ENCODE measurements around the gene BCKDK. TPM values are rescaled to one million over a fixed set of nuclear protein-coding genes. Genes with fewer than 3 reads are reported as not detected.
A peak's percentile ranks its signal among the peaks of the same experiment; 100 is the strongest.

The BCKDK gene
- polyA plus RNA-seq, 3 donors, result 76.5 to 93.5 (median 90.8) TPM

DNA sequence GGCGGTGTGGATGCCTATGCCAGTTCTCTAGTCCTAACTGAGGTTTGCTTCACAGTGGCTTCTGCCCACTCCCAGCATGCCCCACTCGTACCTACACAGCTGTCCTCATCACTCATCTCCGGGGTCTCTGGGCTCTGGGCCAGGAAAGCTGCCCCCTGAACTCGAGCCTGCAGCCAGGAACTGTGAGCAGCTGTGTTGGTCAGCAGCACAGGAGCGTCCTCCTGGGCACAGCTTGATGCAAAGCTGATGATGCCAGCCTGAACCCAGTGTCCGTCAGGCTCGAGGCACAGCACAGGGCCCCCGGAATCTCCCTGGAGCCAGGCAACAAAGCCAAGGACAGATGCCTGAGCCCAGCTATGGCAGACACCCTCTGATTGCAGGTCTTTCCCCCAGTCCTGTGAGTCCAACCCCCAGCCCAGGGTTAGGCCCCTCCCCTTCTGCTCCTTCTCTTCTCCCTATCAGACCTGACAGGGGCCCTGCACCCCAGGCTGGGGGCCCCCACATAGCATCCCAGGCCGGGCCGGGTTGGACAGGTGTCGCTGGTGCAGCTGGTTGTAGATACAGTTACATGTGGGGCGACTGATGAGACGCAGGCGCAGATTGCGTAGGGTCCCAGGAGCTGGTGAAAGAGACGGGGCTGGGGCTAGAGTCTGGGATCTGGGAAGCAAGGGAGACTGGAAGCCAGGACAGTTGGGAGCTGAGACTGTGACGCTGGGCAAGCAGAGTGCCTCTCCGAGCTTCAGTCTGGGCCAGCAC, 22.1 kb upstream of the BCKDK start:
- H3K4me3 Mint-ChIP-seq, result no peak overlapping the region
- WGBS (ENCODE audit: insufficient coverage), result 95% methylated on average over 12 of the region's 18 CpGs
- Histone ChIP-seq H4K20me1 (ENCODE audit: insufficient read depth, low read length) (peaks cover 40% of the 10 kb centered on the region), H3K4me3 (replicated peaks in 1 of 3; ENCODE audit: low read depth in 2 of 3, low read length in 3 of 3) (no peak overlapping the region), H3K9ac (ENCODE audit: insufficient read depth, low read length, poor library complexity, severe bottlenecking) (no peak overlapping the region), H3K27me3 (ENCODE audit: control insufficient read depth in 2 of 2, insufficient read depth in 2 of 2, low read length in 2 of 2) (no peaks in the 10 kb centered on the region), H3K36me3 (replicated peaks in 1 of 2; ENCODE audit: control insufficient read depth in 1 of 2, insufficient read depth in 2 of 2, low read length in 2 of 2) (peaks cover 36 to 85% of the 10 kb centered on the region in 2 donors), H3K9me3 (replicated peaks in 1 of 2; ENCODE audit: control insufficient read depth in 1 of 2, insufficient read depth in 1 of 2, low read length in 2 of 2) (no peaks in the 10 kb centered on the region), H3K4me1 (ENCODE audit: control insufficient read depth in 1 of 2, insufficient read depth in 2 of 2, low read length in 2 of 2) (peaks cover 0 to 10% of the 10 kb centered on the region in 2 donors), H3K27ac (ENCODE audit: low read depth in 1 of 2, low read length in 2 of 2) (no peak overlapping the region), H2AFZ (ENCODE audit: insufficient read depth, low read depth, low read length, poor library complexity, severe bottlenecking) (no peak overlapping the region), H3K79me2 (ENCODE audit: insufficient read depth, low read length) (peaks cover 18% of the 10 kb centered on the region), H3K4me2 (replicated peaks; ENCODE audit: extremely low read depth, low read length, poor library complexity, severe bottlenecking) (no peak overlapping the region)
- H3K27ac Mint-ChIP-seq, result peak overlapping the region in 2 of 7 donors; percentile 46 to 57
- peaks cover 0 to 3% (median 3%) of the 10 kb centered on the region in 3 donors for H3K27me3 Mint-ChIP-seq (ENCODE audit: low read depth in 3 of 3)
- DNase-seq, result no peak
- intact Hi-C loops (cut with micrococcal nuclease), result no loop called here
- H3K4me1 Mint-ChIP-seq, result peaks cover 10% of the 10 kb centered on the region
- peaks cover 36 to 60% of the 10 kb centered on the region in 2 donors for H3K36me3 Mint-ChIP-seq
- H3K9me3 Mint-ChIP-seq, result no peaks in the 10 kb centered on the region
- TF ChIP-seq CTCF (IDR thresholded peaks at IDR 0.05), result no peak

- intact Hi-C loops (cut with micrococcal nuclease), result no loop called here
- H3K27me3 Mint-ChIP-seq (ENCODE audit: low read depth in 3 of 3), result peaks cover 0 to 3% (median 3%) of the 10 kb centered on the region in 3 donors
- H3K4me2 ChIP-seq (replicated peaks; ENCODE audit: extremely low read depth, low read length, poor library complexity, severe bottlenecking), result no peak overlapping the region
- H4K20me1 ChIP-seq (ENCODE audit: insufficient read depth, low read length), result peaks cover 35% of the 10 kb centered on the region
- no peak overlapping the region for H3K4me3 ChIP-seq (replicated peaks in 1 of 3; ENCODE audit: low read depth in 2 of 3, low read length in 3 of 3)
- no peak overlapping the region for H3K27ac ChIP-seq (ENCODE audit: low read depth in 1 of 2, low read length in 2 of 2)
- H2AFZ ChIP-seq (ENCODE audit: insufficient read depth, low read depth, low read length, poor library complexity, severe bottlenecking), result no peak overlapping the region
- H3K36me3 Mint-ChIP-seq, result peaks cover 39 to 61% of the 10 kb centered on the region in 2 donors
- H3K4me1 Mint-ChIP-seq, result peaks cover 10% of the 10 kb centered on the region
- H3K27ac Mint-ChIP-seq, result peak overlapping the region in 2 of 7 donors; percentile 25 to 57
- no peaks in the 10 kb centered on the region for H3K9me3 Mint-ChIP-seq
- DNase-seq, result no peak
- H3K4me3 Mint-ChIP-seq, result no peak overlapping the region
- H3K9me3 ChIP-seq (replicated peaks in 1 of 2; ENCODE audit: control insufficient read depth in 1 of 2, insufficient read depth in 1 of 2, low read length in 2 of 2), result no peaks in the 10 kb centered on the region
- peaks cover 34 to 83% of the 10 kb centered on the region in 2 donors for H3K36me3 ChIP-seq (replicated peaks in 1 of 2; ENCODE audit: control insufficient read depth in 1 of 2, insufficient read depth in 2 of 2, low read length in 2 of 2)
- TF ChIP-seq CTCF (IDR thresholded peaks at IDR 0.05), result no peak
- H3K4me1 ChIP-seq (ENCODE audit: control insufficient read depth in 1 of 2, insufficient read depth in 2 of 2, low read length in 2 of 2), result peaks cover 0 to 5% of the 10 kb centered on the region in 2 donors
- no peaks in the 10 kb centered on the region for H3K27me3 ChIP-seq (ENCODE audit: control insufficient read depth in 2 of 2, insufficient read depth in 2 of 2, low read length in 2 of 2)
- 95% methylated on average over 6 of the region's 6 CpGs for WGBS (ENCODE audit: insufficient coverage)
- no peak overlapping the region for H3K9ac ChIP-seq (ENCODE audit: insufficient read depth, low read length, poor library complexity, severe bottlenecking)
- H3K79me2 ChIP-seq (ENCODE audit: insufficient read depth, low read length), result peaks cover 13% of the 10 kb centered on the region
Measured at GRCh38 chr16:31086629-31086906, 21.6 kb upstream of the BCKDK start.

Measured in CD14-positive monocyte (primary cell).